Epidermal melanocyte (primary cell): Measurements from ENCODE around the gene CADM2.

ENCODE experiments used
- DNase-seq: peaks from one replicate; pipeline ENCODE4 v3.0.0; 2011; ENCODE audit warnings: low spot score; ENCODE audit not compliant: insufficient read length

CADM2 gene

DNA sequence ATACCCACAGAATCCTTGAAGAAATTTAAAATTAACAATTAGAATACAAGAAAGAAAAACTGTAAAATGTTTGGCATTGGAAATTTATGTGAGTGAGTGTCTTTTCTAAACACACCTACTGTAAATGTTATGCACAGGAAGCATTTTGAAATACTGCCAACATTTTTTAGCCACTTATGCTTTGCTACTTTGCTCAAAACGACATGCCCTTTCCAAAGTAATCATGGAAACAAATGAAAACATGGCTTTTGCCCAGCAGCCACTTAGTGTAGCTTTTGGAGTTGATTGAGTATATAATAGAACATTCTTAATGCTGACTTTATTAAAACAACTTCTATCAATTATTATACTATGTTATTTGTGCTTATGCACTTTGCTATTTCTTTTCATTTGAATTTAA lies 823.0 kb downstream of the CADM2 start:
- no peak for DNase-seq

DNA sequence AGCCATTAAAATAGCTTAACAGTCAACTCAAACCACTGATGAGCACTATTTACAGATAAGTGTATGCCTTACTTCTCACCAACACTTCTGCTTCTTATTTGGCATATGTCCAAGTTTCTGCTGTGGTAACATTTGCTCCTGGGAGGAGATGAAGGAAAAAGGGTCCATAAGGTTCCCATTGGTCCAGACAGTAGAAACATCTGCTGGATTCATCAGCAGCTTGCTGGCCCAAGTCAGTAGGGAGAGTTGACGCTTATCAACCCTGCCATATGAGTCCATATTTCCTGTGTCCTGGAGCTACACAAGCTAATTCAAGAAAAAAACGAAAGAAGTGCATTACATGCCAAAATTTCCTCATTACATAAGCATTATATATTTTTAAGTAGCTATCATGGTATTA lies 824.5 kb downstream of the CADM2 start:
- DNase-seq, result no peak

DNA sequence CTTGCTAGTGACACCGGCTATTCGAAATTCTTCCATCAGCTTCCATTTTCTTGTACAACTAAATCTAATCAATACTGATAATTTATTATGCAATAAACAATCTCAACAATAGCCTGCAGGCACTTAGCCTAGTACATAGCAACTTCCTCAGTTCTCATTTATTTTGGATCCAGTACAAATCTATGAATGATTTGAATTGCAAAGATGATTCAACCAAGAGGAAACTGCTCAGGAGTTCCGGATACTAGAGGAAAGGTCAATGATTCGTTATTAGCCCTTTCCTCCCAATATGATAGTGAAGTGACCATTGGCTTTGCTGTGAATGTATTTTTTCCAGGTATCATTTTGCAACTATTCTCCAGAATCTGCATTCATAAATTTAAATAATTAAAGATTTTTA lies 827.0 kb downstream of the CADM2 start:
- DNase-seq, result no peak

DNA sequence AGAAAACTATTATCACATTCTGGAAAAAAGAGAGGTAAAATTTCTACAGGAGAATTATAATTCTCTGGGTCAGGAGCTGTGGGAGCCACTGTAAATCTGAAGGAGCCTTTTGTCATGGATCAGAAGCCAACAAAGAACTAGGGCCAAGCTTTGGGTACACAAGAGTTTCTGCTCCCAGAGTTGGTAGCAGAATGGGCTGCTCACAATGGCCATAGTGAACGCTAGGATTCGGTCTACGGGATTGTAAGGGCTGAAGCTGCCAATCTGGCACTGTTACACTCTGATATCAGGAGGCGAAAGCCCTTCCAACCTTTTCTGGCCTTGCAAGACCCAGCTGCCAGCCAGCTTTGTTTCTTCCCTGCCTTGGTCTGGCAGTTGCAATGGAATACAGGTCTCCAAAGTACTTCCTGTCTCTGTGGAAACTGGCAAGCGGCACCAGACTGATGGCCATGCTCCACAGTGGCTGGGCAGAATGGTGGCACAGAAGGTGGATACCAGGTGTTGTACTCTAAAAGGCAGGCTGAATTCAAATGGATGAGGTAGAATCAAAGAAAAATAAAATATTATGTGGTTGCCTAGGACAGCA lies 831.7 kb downstream of the CADM2 start:
- no peak for DNase-seq

DNA sequence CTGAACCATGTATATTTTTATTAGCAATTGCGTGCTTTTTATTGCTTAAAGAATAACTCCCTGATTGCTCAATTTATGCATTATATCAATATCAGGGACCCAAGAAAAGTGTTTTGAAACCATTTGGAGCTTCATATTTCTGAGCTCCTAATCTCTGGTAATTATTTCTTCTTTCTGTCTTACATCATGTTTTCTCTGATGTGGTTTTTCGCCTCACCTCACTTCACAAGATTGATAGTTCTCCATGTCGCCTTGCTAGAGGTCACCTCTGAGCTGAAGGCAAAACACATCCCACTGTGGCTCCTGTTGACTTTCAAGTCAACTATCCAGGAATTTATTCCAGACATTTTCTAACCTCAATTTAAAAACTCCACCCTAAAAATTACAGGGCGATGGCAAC lies 837.4 kb downstream of the CADM2 start:
- DNase-seq, result no peak

DNA sequence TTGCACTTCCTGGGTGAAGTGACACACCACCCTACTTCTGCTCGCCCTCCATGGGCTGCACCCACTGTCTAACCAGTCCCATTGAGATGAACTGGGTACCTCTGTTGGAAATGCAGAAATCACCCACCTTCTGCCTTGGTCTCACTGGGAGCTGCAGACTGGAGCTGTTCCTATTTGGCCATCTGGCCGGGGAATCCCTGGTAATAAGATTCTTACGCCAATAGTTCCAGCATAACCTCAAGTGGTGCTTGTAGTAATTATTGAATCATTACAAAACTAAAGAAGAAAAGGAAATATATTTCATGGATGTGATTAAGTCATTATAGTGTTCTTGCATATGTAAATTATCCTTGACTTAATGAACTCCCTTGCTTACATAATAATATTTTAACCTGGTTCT lies 841.9 kb downstream of the CADM2 start:
- DNase-seq, result no peak

DNA sequence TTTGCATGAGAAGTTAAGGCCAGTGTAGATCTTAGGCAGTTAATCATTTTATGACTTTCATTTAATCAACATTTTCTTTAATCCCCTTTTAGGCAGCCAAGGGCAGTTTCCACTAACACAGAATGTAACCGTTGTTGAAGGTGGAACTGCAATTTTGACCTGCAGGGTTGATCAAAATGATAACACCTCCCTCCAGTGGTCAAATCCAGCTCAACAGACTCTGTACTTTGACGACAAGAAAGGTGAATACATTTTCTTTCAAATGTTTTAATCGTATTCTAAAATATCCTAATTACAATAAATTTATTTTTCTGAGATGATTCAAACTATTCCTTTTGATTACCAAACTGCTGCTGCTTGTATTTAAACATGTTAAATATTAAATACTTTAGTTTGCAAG lies 843.2 kb downstream of the CADM2 start:
- DNase-seq, result no peak

DNA sequence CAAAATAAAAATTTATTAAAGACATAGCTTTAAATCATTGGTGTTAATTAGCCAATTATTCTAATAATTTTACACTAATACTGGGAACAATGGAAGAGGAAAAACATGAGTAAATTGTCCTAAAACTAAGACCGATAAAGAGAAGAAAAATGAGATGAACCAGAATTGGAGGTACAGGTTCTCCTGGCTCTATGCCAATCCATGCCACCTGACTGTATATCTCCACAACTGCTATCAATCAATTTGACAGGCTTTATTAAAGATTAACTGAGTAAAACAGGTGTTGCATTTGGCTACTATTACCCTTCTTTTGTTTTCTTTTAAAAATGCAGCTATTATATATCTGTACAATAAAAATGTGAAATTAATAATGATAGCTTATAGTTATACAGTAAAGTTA lies 850.0 kb downstream of the CADM2 start:
- no peak for DNase-seq

DNA sequence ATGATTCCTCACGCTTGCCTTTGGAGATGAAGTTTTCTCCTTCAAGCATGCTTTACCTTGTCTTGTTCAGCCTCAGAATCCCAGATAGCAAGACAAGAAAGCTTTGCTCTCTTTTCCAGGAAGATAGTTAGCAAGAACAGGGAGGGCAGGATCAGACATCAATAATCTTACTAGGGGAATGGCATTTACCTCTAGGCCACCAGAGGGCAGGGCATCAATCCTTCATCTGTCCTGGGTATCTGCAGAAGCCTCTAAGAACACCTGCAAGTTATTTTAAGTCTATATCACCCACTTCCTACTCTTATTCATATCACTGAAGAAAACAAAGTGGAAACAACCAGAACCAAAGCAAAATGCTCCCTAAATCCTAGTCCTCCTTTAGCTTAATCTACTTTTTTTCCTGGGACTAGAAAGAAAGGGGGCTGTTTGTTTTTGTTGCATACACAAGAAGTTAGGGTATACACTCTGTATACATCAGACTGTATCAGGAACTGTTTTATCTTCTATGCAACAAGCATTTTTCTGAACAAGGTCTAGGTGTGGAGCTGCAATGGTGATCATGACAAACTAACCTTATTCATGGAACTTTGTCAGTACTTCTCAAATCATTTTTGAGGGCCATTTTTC lies 862.5 kb downstream of the CADM2 start:
- DNase-seq, result no peak

DNA sequence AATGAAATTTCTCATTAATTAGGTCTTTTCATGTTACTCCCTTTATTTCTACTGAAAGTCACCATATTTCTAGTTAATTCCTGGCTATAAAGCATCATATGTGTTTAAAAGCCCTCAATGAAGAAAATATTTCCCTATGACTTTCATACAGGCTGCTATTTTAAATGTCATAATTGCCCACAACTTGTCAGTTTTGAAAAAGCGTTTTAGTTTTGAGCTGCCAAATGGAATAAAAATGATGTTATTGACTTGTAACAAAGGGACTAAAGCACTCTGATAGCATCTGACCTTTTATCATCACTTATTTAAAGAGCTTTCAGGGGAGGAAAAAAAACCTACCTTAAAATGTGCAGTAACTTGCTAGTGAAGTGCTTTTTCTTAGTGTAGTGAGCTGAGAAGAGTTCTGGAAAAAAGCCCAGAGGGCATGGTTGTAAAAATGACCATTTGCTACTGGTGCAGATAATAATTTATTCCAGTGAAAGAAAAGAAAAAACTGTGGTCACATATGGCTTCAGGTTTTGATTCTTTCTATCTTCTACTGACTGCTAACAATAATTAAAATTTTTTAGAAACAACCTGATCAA lies 877.2 kb downstream of the CADM2 start:
- no peak for DNase-seq

DNA sequence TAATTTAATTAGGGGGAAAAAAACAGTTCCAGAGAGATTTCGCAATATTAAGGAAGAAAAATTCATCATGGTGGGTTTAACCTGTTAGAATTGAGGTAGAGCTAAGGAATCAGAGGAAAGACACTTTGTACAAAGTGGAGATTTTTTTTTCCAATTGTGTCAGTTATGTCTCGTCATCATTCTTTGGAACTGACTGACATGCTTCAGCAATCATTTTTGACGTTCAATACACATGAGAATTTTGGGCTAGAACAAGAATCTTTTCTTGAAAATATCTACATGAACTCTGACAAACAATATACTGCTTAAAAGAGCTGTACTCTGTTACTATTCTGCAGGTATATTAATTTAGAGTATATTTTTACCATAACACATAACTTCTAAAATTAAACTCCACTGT lies 878.6 kb downstream of the CADM2 start:
- no peak for DNase-seq

DNA sequence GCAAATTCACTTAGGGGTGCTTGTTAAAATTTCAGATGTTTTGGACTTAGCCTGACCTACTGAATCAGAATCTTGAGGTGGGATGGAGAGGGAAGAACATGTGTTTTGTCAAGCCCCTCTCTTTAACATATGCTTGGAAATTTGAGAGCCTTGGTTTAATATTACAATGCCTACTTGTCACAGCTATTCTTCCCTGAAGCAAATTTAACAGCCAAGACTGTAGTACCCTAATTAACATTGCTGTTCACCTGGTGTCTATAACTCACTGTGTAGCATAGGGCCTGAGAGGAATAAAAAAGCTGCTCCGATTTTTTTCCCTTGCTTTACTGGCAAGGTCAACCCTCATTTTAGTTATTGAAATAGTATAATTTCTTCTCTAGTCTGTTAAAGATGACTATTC lies 880.1 kb downstream of the CADM2 start:
- DNase-seq, result no peak

DNA sequence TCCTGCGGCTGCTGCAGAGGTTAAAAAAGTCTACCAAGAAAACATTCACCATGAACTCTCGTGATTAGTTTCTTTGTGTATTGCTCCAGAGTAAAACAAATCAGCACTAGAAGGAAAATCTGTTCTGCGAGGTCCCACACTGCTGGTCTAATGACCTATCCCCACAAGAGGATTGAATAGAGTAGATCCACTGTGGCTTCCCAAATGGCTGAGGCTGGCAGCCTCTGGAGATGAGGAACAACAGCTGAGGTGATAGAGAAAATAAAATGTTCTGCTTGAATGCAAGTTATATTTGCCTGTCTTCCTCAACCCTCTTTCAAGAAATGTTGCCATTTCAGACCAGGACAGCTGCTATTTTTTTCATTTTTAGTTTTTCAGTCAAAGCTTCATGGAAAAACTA lies 883.3 kb downstream of the CADM2 start:
- no peak for DNase-seq

DNA sequence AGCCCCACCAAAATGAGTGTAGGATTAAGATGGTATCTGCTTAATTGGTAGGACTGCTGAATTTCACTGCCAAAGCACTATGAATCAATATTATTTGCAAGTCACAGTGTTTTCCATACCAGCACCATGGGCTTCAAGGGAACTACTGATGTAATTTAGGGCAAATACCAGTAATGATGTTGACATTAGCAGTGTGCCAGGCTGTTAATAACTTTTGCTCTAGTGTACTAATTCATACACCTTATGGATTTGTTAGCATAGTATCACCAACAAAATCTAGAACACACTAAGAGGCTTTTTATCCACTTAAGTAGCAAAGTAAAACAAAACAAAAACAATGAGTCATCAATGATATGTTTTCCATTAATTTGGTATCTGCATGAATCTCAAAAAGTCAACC lies 888.2 kb downstream of the CADM2 start:
- DNase-seq, result no peak

DNA sequence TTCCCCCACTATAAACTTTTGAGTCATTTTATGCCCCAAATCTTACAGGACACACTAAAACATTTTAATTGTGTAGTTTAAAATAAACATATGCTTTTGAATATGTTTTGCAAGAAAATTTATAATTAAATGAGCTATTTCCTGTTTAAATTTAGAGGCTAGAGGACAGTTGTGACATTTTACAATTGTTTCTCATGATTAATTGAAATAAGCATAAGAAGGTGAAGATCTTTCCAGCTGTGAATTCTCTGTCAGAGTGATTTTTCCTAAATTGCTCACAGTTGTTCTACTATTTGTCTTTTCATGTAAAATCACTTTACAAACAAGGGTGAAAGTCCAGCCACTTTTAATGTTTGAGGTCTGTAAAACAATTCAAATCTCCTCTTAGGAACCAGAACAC lies 892.3 kb downstream of the CADM2 start:
- no peak for DNase-seq

DNA sequence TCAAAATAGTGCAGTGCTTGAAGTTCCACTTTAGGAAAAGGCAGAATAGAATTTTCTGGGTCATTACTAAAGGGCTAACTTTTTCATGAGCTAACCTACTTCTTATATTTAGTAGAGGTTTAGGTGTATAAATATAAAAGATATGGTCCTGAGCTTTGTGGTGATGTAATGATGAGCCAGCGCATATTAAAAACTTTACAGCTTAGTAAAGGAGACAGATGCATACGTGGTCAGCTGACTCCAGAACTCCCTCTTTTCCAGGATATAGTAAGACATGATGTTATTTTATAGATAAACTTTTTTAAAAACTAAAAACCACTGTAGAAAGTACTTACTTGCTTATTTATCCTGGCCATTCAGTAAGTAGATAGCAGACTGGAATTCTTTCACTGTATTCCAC lies 895.0 kb downstream of the CADM2 start:
- DNase-seq, result no peak

DNA sequence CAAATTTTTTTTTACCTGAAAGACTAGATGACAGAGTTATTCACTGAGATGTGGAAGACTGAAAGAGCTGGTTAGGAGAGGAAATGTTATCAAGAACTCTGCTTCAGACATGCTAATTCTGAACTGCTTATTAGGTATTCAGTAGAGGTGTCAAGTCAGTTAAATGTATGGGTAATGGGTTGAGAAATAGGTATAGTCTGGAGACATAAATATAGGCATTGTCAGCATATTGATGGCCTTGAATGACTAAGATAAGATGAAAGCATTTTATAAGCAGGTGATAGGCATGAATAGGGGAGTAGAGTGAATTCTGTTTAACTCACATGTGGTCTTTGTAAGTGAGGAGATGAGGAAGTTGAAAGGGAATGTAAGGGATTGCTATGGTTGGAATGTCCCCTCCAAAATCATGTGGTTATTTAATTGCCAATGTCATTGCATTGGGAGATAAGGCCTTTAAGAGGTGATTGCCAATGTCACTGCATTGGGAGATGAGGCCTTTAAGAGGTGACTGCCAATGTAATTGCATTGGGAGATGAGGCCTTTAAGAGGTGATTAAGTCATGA lies 904.2 kb downstream of the CADM2 start:
- DNase-seq, result no peak

DNA sequence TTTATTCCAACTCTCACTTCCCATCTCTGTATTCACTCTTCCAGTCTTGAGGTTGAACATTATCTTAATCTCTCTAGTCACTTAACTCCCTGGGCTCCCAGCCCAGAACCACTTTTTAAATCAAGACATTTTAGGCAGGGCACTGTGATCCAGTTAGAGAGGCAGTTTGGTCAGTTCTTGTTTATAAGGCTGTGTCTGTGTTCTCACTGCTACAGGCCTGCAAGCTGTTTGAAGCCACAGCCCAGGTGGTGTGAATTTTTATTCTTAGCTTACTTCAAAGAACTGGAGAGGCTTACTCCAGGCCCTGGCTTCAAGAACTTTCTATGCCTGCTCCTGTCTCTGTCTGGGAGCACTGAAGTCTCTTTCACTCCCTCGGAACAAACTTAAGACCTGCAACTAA lies 906.1 kb downstream of the CADM2 start:
- DNase-seq, result no peak

DNA sequence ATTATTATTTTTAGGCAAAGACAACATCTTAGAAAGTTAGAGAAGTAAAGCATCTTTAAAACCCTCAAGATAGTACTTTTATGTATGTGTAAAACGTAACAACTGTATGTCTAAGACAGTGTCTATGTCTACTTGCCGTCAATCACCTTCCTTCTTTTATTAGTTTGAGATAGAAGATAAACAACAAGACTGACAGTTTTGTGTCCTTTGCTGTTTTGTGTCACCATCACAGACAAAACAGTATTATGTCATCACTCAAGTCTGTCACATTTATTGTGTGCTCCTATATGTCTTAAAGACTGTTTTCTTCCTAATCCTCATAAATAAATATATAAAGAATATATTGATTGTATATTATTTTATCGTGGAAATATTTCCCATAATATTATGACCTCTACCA lies 908.3 kb downstream of the CADM2 start:
- no peak for DNase-seq

DNA sequence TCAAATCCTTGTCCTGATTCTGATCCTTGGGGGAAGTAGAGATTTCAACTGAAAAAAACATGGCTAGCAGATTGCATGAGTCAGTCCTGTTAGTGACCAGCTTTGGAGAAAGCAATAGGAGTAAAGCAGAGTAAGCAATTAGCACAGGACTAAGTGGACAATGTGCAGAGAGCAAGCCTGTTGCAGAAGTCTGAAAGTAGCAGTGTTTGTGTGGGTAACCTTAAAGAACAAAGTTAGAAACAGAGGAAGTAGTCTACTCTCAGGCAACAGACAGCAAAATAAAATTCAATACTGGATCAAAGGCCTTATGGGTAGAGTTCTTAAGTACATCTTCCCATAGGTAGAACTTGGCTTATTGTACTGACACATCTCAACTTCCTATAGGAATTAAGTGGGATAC lies 916.8 kb downstream of the CADM2 start:
- DNase-seq, result no peak

DNA sequence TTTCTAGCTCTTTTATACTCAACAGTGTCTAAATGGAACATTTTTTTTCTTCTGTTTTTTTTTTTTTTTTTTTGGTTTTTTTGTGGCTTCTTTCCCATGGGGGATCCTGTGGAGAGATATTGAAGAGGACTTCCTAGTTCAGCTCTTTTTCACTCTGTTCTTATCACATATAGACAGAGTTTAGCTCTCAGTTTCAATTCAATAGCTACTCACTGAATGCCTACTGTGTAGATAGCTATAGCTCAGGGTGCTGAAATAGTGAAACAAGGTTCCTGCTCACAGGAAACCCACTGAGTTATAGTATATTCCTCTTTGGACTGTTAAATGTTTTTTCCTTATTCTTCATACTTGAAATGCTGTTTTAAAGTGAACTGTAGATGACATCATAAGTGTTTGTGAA lies 918.8 kb downstream of the CADM2 start:
- DNase-seq, result no peak

DNA sequence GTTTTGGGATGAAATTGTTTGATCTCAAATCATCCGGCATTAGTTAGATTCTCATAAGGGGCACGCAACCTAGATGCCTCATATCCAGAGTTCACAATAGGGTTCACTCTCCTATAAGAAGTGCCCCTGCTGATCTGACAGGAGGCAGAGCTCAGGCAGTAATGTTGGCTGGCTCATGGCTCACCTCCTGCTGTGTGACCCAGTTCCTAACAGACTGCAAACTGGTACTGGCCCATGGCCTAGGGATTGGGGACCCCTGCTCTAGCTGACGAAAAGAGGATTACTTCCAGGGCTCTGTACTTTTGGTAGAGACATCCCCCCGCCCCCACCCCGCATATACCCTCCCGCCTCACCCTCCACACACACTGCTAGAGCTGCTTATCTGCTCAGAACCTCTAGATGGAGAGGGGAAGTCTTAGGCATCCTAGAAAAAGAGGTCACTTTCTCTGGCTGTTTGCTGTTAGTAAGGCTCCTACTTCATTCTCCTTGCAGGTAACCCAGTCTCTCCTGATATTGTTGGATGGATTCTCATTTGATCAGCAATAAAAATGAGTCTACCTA lies 923.1 kb downstream of the CADM2 start:
- DNase-seq, result no peak

DNA sequence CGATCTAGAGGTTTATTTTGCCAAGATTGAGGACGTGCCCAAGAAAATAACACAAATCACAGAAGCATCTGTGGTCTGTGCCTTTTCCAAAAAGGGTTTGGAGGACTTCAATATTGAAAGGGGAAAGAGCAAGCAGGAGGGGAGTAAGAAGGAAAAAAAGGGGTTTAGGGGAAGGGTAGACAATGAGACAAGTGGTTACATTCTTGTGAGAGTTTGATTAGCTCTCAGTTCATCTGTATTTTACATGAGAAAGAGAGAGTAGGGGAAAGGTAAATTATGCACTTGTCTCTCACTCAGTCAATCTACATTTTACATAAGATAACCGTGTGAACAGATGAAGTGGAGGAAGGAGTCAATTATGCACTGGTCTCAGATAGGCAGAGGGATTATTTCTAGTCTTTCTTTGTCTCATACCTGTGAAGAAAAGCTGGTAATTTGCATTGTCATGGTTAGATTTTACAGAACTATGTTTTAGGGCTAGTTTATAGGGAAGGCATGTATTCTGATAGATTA lies 931.3 kb downstream of the CADM2 start:
- no peak for DNase-seq
